ENCODE measurements around the gene ZNF428.

GRCh38 chr19:43584484-43584883 is 34.9 kb downstream of the ZNF428 start:
- TF ChIP-seq CTCF (IDR thresholded peaks at IDR 0.05): no peak
- TF ChIP-seq POLR2AphosphoS5 (IDR thresholded peaks at IDR 0.05): no peak

Measured in prostate gland (tissue), 2 donors.